ENCODE measurements around the gene CD93.

Gene CD93

DNA sequence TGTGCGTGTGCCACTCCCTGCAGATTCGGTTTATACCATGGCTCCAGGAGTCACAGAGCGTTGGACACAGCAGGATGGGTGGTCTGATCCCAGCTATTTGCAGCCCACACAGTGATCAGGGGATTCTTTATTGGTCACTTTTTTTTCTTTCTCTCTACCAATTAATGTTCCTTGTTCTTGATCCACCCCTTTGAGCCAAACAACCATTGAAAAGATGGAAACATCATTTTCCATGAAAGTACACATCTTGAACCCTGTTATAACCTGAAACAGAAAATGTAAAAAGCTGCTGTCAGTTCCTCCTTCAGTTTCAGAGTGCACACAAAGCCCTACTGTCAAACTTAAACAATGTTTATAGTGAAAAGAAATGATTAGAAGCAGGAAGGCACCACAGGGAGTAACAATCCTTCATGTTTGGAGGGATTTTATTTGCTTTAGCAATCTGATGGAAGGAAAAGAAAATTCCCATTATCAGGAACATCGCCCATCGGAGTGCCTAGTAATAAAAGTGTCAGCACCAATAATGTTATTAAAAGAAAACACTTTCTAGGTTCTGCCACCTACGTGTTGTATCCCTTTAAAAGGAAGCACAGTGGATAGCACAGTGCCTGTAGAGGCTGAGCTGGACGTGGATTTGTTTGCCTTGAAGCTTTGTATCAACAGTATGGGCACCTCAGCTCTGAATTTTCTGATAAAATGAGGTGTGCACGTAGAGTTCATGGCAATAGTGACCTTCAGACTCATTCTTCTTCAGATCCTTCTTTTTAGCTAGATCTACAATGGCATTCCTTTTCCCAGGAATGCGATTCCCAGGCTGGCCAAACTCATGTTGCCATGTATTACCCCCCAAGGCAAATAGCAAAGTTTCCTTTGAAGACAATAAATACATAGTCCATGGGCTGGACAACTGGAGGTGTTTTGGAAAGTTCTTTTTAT, 20.6 kb downstream of the CD93 start:
- in situ Hi-C loops (cut with HindIII; ENCODE audit: low sequenced_read_pairs) = no loop called here

GRCh38 chr20:23063581-23063980, 22.5 kb downstream of the CD93 start:
- in situ Hi-C loops (cut with HindIII; ENCODE audit: low sequenced_read_pairs) = no loop called here

DNA sequence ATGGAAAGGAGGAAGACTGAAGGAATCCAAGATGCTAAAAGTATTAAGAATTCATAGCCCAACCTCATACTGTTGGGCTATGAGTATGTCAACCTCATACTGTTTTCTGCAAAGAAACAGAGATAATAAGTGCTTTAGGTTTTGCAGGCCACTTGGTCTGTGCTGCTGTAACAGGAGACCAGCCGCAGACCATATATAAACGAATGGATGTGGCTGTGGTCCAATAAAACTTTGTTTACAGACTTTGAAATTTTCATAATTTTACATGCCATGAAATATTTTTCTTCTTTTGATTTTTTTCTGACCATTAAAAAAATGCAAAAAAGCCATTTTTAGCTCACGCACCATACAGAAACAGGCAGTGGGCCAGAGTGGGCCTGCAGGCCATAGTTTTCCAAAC, 23.0 kb downstream of the CD93 start:
- in situ Hi-C loops (cut with HindIII; ENCODE audit: low sequenced_read_pairs) = no loop called here

GRCh38 chr20:23062632-23063031, 23.5 kb downstream of the CD93 start:
- in situ Hi-C loops (cut with HindIII; ENCODE audit: low sequenced_read_pairs) = no loop called here

DNA sequence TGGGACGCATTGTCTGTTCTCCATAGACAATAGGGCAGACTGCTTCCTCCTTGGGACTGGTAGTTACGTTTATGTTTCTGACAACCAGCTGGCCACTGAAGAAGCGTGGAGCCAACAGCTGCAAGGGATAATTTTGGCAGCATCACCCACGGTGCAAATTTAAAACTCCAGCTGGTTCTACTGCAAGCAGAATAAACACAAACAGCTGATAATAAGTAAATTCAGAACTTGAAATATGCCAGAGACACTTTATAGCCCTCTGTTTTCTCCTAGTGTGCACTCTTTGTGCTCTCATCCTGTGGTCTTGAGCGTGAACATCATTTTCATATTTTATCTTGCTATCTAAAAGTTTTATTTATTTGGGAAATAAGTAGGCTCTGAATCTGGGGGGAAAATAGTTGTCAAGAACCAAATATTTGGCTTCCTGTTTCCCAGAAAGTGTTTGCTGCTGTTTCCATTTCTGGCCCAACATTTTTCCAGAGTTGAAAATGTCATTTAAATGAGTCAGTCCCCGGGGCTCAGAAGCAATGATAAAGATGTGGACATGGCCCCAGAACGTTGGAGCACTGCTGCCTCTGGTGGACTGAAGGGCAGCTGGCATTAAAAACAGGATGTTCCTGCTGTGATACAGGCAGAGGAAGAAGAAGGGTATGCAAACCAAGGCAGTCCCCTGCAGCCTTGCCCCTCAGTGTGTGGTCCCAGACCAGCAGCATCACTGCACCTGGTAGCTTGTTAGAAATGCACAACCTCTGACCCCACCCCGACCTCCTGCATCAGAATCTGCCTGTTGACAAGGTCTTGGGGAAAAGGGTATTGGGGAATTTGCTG, 24.2 kb downstream of the CD93 start:
- in situ Hi-C loops (cut with HindIII; ENCODE audit: low sequenced_read_pairs) = no loop called here

DNA sequence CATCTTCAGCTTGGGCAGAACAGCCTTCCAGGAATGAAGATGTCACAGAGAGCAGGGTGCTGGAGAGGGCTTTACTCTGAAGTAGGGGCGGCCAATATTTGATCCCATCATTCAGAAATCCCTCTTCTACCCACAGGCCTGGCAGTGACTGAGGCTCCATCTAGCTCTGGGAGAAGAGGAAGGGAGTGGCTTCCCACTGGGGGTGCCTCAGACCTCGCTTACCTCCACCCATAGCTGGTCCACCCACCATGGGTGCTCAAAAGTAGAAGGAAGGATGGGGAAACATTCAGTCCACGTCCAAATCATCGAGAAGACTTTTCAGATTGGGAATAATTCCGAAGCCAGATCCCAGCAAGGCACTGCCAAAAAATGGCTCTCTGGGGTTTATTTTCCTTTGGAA, 24.9 kb downstream of the CD93 start:
- in situ Hi-C loops (cut with HindIII; ENCODE audit: low sequenced_read_pairs) = no loop called here

DNA sequence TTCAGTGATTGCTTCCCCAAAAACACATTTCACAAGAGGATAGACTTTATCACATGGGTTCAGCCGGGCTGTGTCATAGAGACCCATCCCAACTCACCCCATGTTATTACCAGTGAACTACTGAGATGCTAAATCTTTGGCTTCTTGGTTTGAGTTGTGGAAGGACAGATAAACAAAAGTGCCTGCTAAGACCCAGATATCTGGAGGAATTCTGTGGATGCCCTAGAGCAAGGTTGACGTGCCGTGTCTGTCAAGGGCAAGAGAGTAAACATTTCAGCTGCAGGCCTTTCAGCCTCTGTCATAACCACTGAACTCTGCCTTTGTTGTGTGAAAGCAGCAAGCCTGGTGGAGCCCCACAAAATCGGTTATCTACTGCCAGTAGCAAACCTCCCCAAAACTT, 25.5 kb downstream of the CD93 start:
- in situ Hi-C loops (cut with HindIII; ENCODE audit: low sequenced_read_pairs) = no loop called here

DNA sequence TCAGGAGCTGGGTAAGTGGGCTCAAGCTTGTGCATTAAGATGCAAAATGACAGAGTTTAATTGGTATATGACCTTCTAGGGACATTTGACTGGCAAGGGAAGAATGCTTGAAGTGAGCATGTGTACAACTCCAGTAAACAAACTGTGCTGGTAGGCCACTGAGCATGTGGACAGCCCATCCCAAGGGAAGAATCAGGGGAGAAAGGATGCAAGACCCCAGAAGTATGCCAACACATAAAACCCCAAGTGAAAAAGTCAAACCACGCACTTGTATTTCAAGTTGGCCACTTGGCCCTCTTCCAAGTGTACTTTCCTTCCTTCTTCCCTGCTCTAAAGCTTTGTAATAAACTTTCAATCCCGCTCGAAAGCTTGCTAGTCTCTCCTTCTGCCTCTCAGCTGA, 26.3 kb downstream of the CD93 start:
- in situ Hi-C loops (cut with HindIII; ENCODE audit: low sequenced_read_pairs) = no loop called here

DNA sequence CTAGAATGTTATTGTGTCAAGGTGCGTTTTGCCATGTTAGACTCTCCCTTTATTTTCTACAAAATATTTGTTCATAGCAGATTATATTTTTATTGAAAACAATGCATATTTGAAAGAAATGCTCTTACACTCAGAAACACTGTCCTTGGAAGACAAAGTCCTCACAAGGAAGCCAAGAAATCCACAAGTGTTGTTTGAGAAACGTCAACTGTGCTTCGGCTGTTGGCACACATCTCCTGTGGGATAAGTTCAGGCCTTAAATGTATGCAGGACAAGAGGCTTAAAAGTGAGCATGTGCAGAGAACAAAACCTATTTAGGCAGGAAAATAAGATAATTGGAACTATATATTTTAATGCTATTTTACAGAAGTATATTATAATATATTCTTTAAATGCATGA, 27.1 kb downstream of the CD93 start:
- in situ Hi-C loops (cut with HindIII; ENCODE audit: low sequenced_read_pairs) = no loop called here

DNA sequence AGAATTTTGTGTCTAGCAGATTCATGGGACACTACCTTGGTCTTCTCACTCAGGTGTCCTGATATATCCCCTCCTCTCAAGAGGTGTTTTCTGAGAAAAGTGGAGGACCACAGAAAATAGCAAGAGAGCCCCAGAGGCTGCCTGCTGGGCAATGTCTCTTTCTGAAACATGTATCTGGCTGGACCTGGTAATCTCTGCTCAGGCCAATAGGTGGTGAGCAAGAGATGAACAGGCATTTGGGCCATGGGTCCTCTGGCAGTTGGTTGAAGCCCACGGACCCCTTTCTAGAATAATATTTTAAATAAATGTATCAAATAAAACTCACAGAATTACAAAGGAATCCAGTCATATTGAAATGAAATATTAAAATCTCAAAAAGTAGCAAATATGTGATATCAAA, 27.9 kb downstream of the CD93 start:
- in situ Hi-C loops (cut with HindIII; ENCODE audit: low sequenced_read_pairs) = no loop called here

GRCh38 chr20:23052904-23053303, 33.2 kb downstream of the CD93 start:
- in situ Hi-C loops (cut with HindIII; ENCODE audit: low sequenced_read_pairs) = no loop called here

DNA sequence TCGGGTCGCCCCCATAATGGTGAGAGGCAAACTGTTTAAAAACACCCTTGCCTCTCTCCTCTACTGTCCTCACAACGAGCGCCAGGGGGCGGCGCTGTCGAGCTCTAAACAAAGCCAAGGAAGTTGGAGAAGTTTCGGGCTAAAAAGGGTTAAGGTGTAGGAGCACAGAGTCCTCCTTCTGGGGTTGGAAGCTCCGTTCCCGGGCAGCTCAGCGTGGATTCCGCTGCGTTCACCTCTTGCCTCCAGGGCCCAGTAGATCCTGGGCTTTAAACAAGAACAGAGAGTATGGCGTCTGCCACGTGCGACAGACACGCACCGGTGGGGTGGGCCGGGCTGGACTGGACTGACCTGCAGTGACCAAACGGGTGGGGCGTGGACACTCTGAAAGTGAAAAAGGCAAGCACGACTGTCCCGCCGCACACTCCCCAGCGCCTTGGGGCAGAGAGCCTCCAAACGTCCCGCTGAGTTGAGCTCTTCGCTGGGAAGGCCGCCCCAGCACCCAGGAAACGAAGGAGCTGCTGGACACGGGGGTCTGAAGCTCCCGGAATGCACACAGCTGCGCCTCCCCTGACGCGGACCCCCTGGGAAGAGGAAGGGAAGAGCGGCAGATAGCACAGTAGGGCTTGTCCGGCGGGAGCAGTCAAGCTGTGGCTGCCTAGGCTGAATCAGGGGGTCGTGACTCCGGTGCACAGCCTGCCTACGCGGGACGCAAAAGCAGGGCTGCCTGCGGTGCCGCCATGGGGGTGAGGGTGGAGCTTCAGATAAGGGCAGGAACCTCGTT, 35.1 kb downstream of the CD93 start:
- in situ Hi-C loops (cut with HindIII; ENCODE audit: low sequenced_read_pairs) = no loop called here

- in situ Hi-C loops (cut with HindIII; ENCODE audit: low sequenced_read_pairs) = no loop called here
Observed at GRCh38 chr20:23050076-23050838, 35.9 kb downstream of the CD93 start.

- in situ Hi-C loops (cut with HindIII; ENCODE audit: low sequenced_read_pairs) = loop anchor here (5.0 kb wide), 1 partner anchor 357 kb away; no protein-coding TSS in a partner anchor
Observed at GRCh38 chr20:23049201-23050075, 36.7 kb downstream of the CD93 start, which contains the start of gene THBD. Gene THBD, minus strand, starts transcription at chr20:23049672. Its CDS starts 168 bp downstream, at chr20:23049504.

GRCh38 chr20:23048283-23049200, 37.6 kb downstream of the CD93 start:
- in situ Hi-C loops (cut with HindIII; ENCODE audit: low sequenced_read_pairs) = loop anchor here (5.0 kb wide), 1 partner anchor 356 kb away; no protein-coding TSS in a partner anchor

GRCh38 chr20:23047738-23048214, 38.3 kb downstream of the CD93 start:
- in situ Hi-C loops (cut with HindIII; ENCODE audit: low sequenced_read_pairs) = loop anchor here (5.0 kb wide), 1 partner anchor 355 kb away; no protein-coding TSS in a partner anchor

DNA sequence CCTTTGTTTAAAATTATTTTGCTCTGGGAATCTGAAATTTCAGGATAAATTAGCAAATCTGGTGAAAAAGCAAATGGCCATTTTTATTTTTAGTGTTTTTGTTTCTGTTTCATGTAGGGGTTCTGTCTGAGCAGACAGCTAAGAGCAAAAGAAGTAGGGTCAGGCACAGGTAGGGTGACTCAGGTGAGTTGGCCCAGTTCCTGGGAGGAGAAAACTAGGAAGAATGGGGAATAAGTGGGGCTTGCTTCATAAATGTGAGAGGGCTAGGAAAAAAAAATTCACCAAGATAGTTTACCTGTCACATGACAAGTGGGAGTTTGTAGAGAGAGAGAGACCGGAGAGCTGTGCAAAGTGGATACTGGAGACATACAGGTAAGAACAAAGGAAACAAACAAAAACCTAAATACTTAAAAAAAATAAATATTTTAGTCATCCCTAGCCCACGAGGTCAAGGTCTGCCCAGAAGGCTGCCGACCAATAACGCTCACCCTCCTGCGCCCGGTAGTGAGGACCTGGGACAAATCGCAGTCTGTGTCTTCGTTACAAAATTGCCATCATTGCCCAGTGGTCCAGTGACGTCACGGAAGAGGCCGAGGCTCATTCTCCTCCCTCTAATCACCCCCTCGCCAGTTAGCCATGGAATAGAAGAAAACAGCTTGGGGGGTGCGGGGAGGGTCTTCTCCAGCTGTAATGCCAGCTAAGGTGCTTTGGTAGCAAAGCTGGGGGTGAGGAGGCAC, 39.0 kb downstream of the CD93 start:
- in situ Hi-C loops (cut with HindIII; ENCODE audit: low sequenced_read_pairs) = loop anchor here (5.0 kb wide), 1 partner anchor 355 kb away; no protein-coding TSS in a partner anchor

Measured in endothelial cell of hepatic sinusoid (primary cell).